GM23338 (cell line): ENCODE data around the gene DIP2B. TPM values are rescaled to one million over a fixed set of nuclear protein-coding genes. Genes with fewer than 3 reads are reported as not detected.
A peak's percentile ranks its signal among the peaks of the same experiment; 100 is the strongest.

Experiments
- ATAC-seq: fragments of 200-7000 bp; cut with Tn5 transposase; 3 replicates; pipeline ENCODE4 v1.9.1; 2020
- DNase-seq: peaks from one replicate; pipeline ENCODE4 v3.0.0-alpha.2; 2015; ENCODE audit warnings: low spot score
- H2AFZ ChIP-seq: fragments of 200-600 bp; sonication (generic); 2 replicates; pipeline ENCODE4 v1.8.0; 2016; ENCODE audit warnings: antibody characterized with exemption, mild to moderate bottlenecking, moderate library complexity
- H3F3A ChIP-seq: fragments of 200-600 bp; sonication (generic); replicated peaks from 2 replicates; pipeline ENCODE4 v1.8.0; 2017; ENCODE audit warnings: antibody characterized with exemption, mixed run types, low read depth
- H3K27ac ChIP-seq: fragments of 200-600 bp; sonication (generic); 2 replicates; pipeline ENCODE4 v1.6.1; 2016; ENCODE audit warnings: low read depth
- H3K27me3 ChIP-seq: fragments of 200-600 bp; sonication (generic); 2 replicates; pipeline ENCODE4 v1.8.0; 2016; ENCODE audit warnings: mild to moderate bottlenecking, mixed run types, moderate library complexity; ENCODE audit not compliant: insufficient read depth
- H3K36me3 ChIP-seq: fragments of 200-600 bp; sonication (generic); 2 replicates; pipeline ENCODE4 v1.8.0; 2016; ENCODE audit warnings: mild to moderate bottlenecking; ENCODE audit not compliant: insufficient read depth
- H3K4me1 ChIP-seq: fragments of 200-600 bp; sonication (generic); 2 replicates; pipeline ENCODE4 v1.8.0; 2016; ENCODE audit warnings: mild to moderate bottlenecking, moderate library complexity; ENCODE audit not compliant: insufficient read depth
- H3K4me2 ChIP-seq: fragments of 200-600 bp; sonication (generic); 2 replicates; pipeline ENCODE4 v1.7.1; 2017; ENCODE audit warnings: mixed run types
- H3K4me3 ChIP-seq: fragments of 200-600 bp; sonication (generic); 2 replicates; pipeline ENCODE4 v1.6.1; 2016; ENCODE audit warnings: mixed run types
- H3K79me2 ChIP-seq: fragments of 200-600 bp; sonication (generic); replicated peaks from 2 replicates; pipeline ENCODE4 v1.8.0; 2017; ENCODE audit warnings: mild to moderate bottlenecking; ENCODE audit not compliant: insufficient read depth
- H3K9me2 ChIP-seq: fragments of 200-600 bp; sonication (generic); 2 replicates; pipeline ENCODE4 v1.8.0; 2017; ENCODE audit not compliant: insufficient read depth
- H4K20me1 ChIP-seq: fragments of 200-600 bp; sonication (generic); replicated peaks from 2 replicates; pipeline ENCODE4 v1.8.0; 2017; ENCODE audit warnings: mild to moderate bottlenecking; ENCODE audit not compliant: insufficient read depth
- H3K27ac Mint-ChIP-seq: 2 replicates; pipeline ENCODE4 v1.8.0; 2020; ENCODE audit warnings: inconsistent platforms, mild to moderate bottlenecking, moderate library complexity, mixed read lengths
- H3K27me3 Mint-ChIP-seq: 3 replicates; pipeline ENCODE4 v1.8.0; 2022; ENCODE audit warnings: low read depth, mild to moderate bottlenecking, moderate library complexity, mixed read lengths, inconsistent platforms; ENCODE audit not compliant: insufficient read depth, poor library complexity
- H3K36me3 Mint-ChIP-seq: 3 replicates; pipeline ENCODE4 v1.8.0; 2021; ENCODE audit warnings: low read depth, mild to moderate bottlenecking, inconsistent platforms, moderate library complexity, mixed read lengths
- H3K4me1 Mint-ChIP-seq: 3 replicates; pipeline ENCODE4 v1.8.0; 2020; ENCODE audit warnings: mild to moderate bottlenecking, inconsistent platforms, mixed read lengths
- H3K4me3 Mint-ChIP-seq: 3 replicates; pipeline ENCODE4 v1.8.0; 2021; ENCODE audit warnings: moderate library complexity, mild to moderate bottlenecking, inconsistent platforms, mixed read lengths
- H3K9me3 Mint-ChIP-seq: 3 replicates; pipeline ENCODE4 v1.8.0; 2020; ENCODE audit warnings: moderate library complexity, mild to moderate bottlenecking, inconsistent platforms, mixed read lengths
- EZH2phosphoT487 ChIP-seq: fragments of 200-600 bp; sonication (generic); IDR thresholded peaks from one replicate; pipeline ENCODE4 v1.8.1; 2018; ENCODE audit warnings: antibody characterized with exemption; ENCODE audit not compliant: unreplicated experiment
- POLR2AphosphoS5 ChIP-seq: IDR thresholded peaks from 2 replicates; pipeline ENCODE4 v1.6.1; 2016; ENCODE audit warnings: antibody characterized with exemption, low read depth
- ZNF114 ChIP-seq: fragments of 250-450 bp; sonication (Bioruptor Pico); IDR thresholded peaks from 2 replicates; pipeline ENCODE4 v1.5.0; 2020; ENCODE audit warnings: mild to moderate bottlenecking, moderate library complexity
- ZNF331 ChIP-seq: fragments of 250-450 bp; sonication (Bioruptor Pico); IDR thresholded peaks from 2 replicates; pipeline ENCODE4 v1.5.0; 2020; ENCODE audit warnings: low read depth, mild to moderate bottlenecking, moderate library complexity
- ZNF462 ChIP-seq: fragments of 250-450 bp; sonication (Bioruptor Pico); IDR thresholded peaks from 2 replicates; pipeline ENCODE4 v1.5.0; 2020; ENCODE audit warnings: mild to moderate bottlenecking, moderate library complexity
- polyA plus RNA-seq: library from polyadenylated mRNA; unstranded; fragments of >200 nt; fragmentation: Nextera tagmentation; extraction: Ambion mirVana; gene quantifications from 2 replicates; pipeline ENCODE4 v1.2.1, GENCODE V29; 2016
- total RNA-seq: library from RNA; depleted of rRNA; stranded (reverse); fragments of >200 nt; shearing (Covaris generic); gene quantifications from 2 replicates; pipeline ENCODE4 v1.2.3, GENCODE V29; 2014
- TF ChIP-seq, protein P1 (sequence below), 2 experiments: fragments of 200-600 bp in 1 of 2; sonication (generic) in 1 of 2; conservative IDR thresholded peaks; 2 replicates each; pipeline versions ENCODE4 v1.5.1 to v1.6.1; 2016 to 2017; ENCODE audit warnings: antibody characterized with exemption in 2 of 2, low read depth in 2 of 2, mild to moderate bottlenecking in 2 of 2, moderate library complexity in 1 of 2

The DIP2B gene
- total and polyA plus RNA-seq, 2 experiments from 2014 or later, result 8.0 to 36.4 TPM

DNA sequence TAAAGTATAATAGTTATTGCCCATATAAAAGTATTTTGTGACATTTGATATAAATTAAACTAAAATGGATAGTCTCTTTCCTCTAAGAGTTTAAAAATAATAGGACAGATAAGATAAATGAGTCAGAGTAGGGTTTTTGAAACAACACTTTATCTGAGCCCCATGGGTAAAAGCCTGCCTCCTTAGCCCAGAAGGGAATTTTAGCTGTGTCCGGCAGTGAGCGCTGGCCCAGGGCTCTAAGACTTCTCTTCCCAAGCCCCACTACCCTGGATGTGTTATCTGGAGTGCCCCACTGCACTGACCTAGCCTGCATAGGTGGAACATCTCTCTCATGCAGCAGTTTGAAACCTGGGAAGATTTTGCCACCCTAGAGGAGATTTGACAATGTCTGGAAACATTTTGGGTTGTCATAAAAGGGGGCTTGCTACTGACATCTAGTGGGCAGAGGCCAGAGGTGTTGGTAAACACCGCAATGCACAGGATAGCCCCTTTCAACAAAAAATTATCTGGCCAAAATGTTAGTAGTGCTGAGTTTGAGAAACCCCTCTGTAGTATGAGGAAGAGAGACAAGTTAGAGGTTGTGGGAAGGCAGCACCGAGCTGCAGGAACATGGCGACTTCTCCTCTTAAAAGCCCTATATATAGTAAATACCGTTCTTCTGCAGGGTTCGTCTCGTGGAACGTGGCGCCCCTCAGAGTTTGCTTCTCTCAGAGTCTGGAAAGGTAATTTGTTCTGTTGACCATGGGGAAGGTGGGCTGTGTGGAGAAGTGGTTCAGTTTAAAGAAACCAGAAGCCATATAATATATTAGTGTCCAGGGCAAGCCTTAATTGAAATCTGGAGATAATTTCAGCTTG is 229.9 kb downstream of the DIP2B start:
- H3K36me3 Mint-ChIP-seq, result peaks cover 62% of the 10 kb centered on the region
- no peaks in the 10 kb centered on the region for H3K9me3 Mint-ChIP-seq
- Histone ChIP-seq H3K36me3 (peaks cover 9% of the 10 kb centered on the region), H3K27ac (no peak overlapping the region), H3K4me1 (no peaks in the 10 kb centered on the region), H3K4me2 (no peak overlapping the region), H3K4me3 (no peak overlapping the region), H4K20me1 (no peaks in the 10 kb centered on the region; the same call in 1 of the 2 replicates), H2AFZ (no peak overlapping the region), H3K79me2 (no peaks in the 10 kb centered on the region), H3F3A (no peaks in the 10 kb centered on the region; the same call in 1 of the 2 replicates), H3K9me2 (no peaks in the 10 kb centered on the region), H3K27me3 (no peaks in the 10 kb centered on the region)
- no peaks in the 10 kb centered on the region for H3K4me1 Mint-ChIP-seq
- H3K27me3 Mint-ChIP-seq, result peaks cover 3% of the 10 kb centered on the region
- ATAC-seq (peak; percentile 92), DNase-seq (peak; percentile 79)
- H3K27ac Mint-ChIP-seq, result no peak overlapping the region
- TF ChIP-seq, protein P1, sequence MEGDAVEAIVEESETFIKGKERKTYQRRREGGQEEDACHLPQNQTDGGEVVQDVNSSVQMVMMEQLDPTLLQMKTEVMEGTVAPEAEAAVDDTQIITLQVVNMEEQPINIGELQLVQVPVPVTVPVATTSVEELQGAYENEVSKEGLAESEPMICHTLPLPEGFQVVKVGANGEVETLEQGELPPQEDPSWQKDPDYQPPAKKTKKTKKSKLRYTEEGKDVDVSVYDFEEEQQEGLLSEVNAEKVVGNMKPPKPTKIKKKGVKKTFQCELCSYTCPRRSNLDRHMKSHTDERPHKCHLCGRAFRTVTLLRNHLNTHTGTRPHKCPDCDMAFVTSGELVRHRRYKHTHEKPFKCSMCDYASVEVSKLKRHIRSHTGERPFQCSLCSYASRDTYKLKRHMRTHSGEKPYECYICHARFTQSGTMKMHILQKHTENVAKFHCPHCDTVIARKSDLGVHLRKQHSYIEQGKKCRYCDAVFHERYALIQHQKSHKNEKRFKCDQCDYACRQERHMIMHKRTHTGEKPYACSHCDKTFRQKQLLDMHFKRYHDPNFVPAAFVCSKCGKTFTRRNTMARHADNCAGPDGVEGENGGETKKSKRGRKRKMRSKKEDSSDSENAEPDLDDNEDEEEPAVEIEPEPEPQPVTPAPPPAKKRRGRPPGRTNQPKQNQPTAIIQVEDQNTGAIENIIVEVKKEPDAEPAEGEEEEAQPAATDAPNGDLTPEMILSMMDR (conservative IDR thresholded peaks at IDR 0.05; ENCODE audit: low read depth in 2 of 2), result peak; percentile 79 to 89
- TF ChIP-seq POLR2AphosphoS5, result no peak
- no peak for TF ChIP-seq ZNF462 (CRISPR knock-in tag)
- no peak for TF ChIP-seq ZNF114 (CRISPR knock-in tag)
- no peak for TF ChIP-seq EZH2phosphoT487
- no peak for TF ChIP-seq ZNF331 (CRISPR knock-in tag)
- no peak overlapping the region for H3K4me3 Mint-ChIP-seq
